H1 (cell line): ENCODE results near the gene SPI1.

ENCODE experiments used
- NANOG ChIP-seq: IDR thresholded peaks from 2 replicates; pipeline ENCODE4 v1.6.1; 2011; ENCODE audit warnings: low read length, low read depth, mild to moderate bottlenecking, inconsistent platforms; ENCODE audit not compliant: insufficient read depth, poor library complexity, severe bottlenecking
- POLR2A ChIP-seq, 2 experiments: IDR thresholded peaks; 1 replicate in 1 of 2; 2 replicates in 1 of 2; pipeline ENCODE4 v1.6.1; 2011; ENCODE audit warnings: low read depth in 2 of 2, low read length in 2 of 2, mild to moderate bottlenecking in 2 of 2; ENCODE audit errors: control extremely low read depth in 1 of 2
- RAD21 ChIP-seq, 2 experiments: IDR thresholded peaks in 1 of 2; conservative IDR thresholded peaks in 1 of 2; 2 replicates each; pipeline ENCODE4 v1.6.1; 2011; ENCODE audit warnings: low read depth in 2 of 2, low read length in 2 of 2, improper control_type of control experiment in 1 of 2, inconsistent platforms in 1 of 2, mild to moderate bottlenecking in 1 of 2, moderate library complexity in 1 of 2
- TF ChIP-seq, protein P1 (sequence below), 3 experiments: IDR thresholded peaks; 1 replicate in 2 of 3; 2 replicates in 1 of 3; pipeline versions ENCODE4 v1.5.1 to v1.6.1; 2011; ENCODE audit warnings: low read length in 3 of 3, mild to moderate bottlenecking in 3 of 3, inconsistent platforms in 2 of 3, low read depth in 1 of 3, moderate library complexity in 1 of 3; ENCODE audit not compliant: insufficient read depth in 1 of 3; ENCODE audit errors: control extremely low read depth in 1 of 3

DNA sequence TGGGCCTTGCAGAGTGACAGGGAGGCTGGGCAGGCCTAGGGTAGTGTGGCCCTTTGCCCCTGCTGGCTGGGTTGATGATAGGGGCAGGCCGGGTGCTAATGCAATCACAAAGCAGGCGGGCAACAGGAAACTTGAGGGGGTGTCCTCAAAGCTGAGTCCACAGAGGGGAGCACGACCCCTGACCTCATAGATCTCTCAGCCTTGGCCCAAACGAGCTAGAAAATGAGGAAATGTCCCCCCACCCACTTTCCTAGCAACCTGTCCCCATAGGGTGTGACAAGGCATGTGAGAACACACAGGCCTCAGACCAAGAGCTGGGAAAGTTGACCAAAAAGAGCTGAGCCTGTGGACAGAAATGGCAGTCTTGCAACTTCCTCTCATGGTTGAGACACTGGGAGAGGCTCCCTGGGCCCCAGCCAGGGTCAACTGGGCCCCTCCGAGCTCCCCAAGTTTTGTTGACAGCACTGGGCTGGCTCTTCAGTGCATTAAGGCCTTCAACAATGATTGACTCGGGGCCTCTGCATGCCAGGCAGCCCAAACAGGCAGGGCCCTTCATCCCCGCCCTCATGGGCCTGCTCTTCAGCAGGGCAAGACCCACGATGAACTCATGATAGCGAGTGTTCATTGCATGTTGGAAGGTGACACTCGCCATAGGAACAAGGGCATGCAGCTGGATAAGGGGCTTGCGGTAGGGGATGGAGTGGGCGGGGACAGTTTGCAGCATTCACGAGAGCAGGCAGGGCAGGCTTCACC lies 9.8 kb upstream of the SPI1 start:
- TF ChIP-seq POLR2A (IDR thresholded peaks at IDR 0.05; ENCODE audit: control extremely low read depth in 1 of 2, low read depth in 2 of 2, low read length in 2 of 2): no peak
- TF ChIP-seq NANOG: no peak
- TF ChIP-seq, protein P1, sequence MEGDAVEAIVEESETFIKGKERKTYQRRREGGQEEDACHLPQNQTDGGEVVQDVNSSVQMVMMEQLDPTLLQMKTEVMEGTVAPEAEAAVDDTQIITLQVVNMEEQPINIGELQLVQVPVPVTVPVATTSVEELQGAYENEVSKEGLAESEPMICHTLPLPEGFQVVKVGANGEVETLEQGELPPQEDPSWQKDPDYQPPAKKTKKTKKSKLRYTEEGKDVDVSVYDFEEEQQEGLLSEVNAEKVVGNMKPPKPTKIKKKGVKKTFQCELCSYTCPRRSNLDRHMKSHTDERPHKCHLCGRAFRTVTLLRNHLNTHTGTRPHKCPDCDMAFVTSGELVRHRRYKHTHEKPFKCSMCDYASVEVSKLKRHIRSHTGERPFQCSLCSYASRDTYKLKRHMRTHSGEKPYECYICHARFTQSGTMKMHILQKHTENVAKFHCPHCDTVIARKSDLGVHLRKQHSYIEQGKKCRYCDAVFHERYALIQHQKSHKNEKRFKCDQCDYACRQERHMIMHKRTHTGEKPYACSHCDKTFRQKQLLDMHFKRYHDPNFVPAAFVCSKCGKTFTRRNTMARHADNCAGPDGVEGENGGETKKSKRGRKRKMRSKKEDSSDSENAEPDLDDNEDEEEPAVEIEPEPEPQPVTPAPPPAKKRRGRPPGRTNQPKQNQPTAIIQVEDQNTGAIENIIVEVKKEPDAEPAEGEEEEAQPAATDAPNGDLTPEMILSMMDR (IDR thresholded peaks at IDR 0.05; ENCODE audit: control extremely low read depth in 1 of 3, insufficient read depth in 1 of 3, low read depth in 1 of 3, low read length in 3 of 3): no peak
- no peak for TF ChIP-seq RAD21 (IDR thresholded peaks at IDR 0.05 in 1 of 2, conservative IDR thresholded peaks at IDR 0.05 in 1 of 2; ENCODE audit: low read depth in 2 of 2, low read length in 2 of 2)
